ENCODE results near the gene MCTP1.
A peak's percentile ranks its signal among the peaks of the same experiment; 100 is the strongest.

The MCTP1 gene

GRCh38 chr5:94788527-94788926 lies 496.4 kb downstream of the MCTP1 start:
- no peak for DNase-seq (ENCODE audit: low spot score)
- TF ChIP-seq CTCF (conservative IDR thresholded peaks at IDR 0.05; ENCODE audit: low read depth), result no peak
- H3K27ac ChIP-seq, result no peak overlapping the region
- POLR2A ChIA-PET (ENCODE audit: low non-redundant PET), result no interaction called here
- CTCF ChIA-PET, result no interaction called here

GRCh38 chr5:94784536-94785505 lies 500.1 kb downstream of the MCTP1 start:
- POLR2A ChIA-PET (ENCODE audit: low non-redundant PET), result no interaction called here
- no peak for DNase-seq (ENCODE audit: low spot score)
- no peak overlapping the region for H3K27ac ChIP-seq
- TF ChIP-seq CTCF (conservative IDR thresholded peaks at IDR 0.05; ENCODE audit: low read depth), result peak; percentile 30; the same call in 1 of the 2 replicates
- CTCF ChIA-PET, result interaction anchor here (0.6 to 1.0 kb wide), 5 partner anchors 9 to 931 kb away, joined by 3 to 4 read pairs (median 3); no protein-coding TSS in a partner anchor

GRCh38 chr5:94782383-94782782 lies 502.5 kb downstream of the MCTP1 start:
- no peak for TF ChIP-seq CTCF (conservative IDR thresholded peaks at IDR 0.05; ENCODE audit: low read depth)
- DNase-seq (ENCODE audit: low spot score), result no peak
- ChIA-PET CTCF (interaction anchor here (0.6 to 2.0 kb wide), 2 partner anchors 11 to 44 kb away, joined by 3 to 5 read pairs; no protein-coding TSS in a partner anchor), POLR2A (ENCODE audit: low non-redundant PET) (no interaction called here)
- H3K27ac ChIP-seq, result no peak overlapping the region

GRCh38 chr5:94779684-94780083 lies 505.2 kb downstream of the MCTP1 start:
- POLR2A ChIA-PET (ENCODE audit: low non-redundant PET), result no interaction called here
- no peak overlapping the region for H3K27ac ChIP-seq
- no peak for DNase-seq (ENCODE audit: low spot score)
- TF ChIP-seq CTCF (conservative IDR thresholded peaks at IDR 0.05; ENCODE audit: low read depth), result no peak
- CTCF ChIA-PET, result no interaction called here

GRCh38 chr5:94778732-94779131 lies 506.2 kb downstream of the MCTP1 start:
- no peak overlapping the region for H3K27ac ChIP-seq
- TF ChIP-seq CTCF (conservative IDR thresholded peaks at IDR 0.05; ENCODE audit: low read depth), result no peak
- POLR2A ChIA-PET (ENCODE audit: low non-redundant PET), result no interaction called here
- DNase-seq (ENCODE audit: low spot score), result no peak
- CTCF ChIA-PET, result interaction anchor here (0.6 kb wide), 1 partner anchor 105 kb away, joined by 3 read pairs; no protein-coding TSS in a partner anchor

GRCh38 chr5:94778299-94778698 lies 506.6 kb downstream of the MCTP1 start:
- ChIA-PET CTCF (interaction anchor here (0.6 kb wide), 1 partner anchor 105 kb away, joined by 3 read pairs; no protein-coding TSS in a partner anchor), POLR2A (ENCODE audit: low non-redundant PET) (no interaction called here)
- no peak for DNase-seq (ENCODE audit: low spot score)
- H3K27ac ChIP-seq, result no peak overlapping the region
- no peak for TF ChIP-seq CTCF (conservative IDR thresholded peaks at IDR 0.05; ENCODE audit: low read depth)

Measured in RWPE1 (cell line).